OCI-LY7 (cell line): Measurements from ENCODE around the gene ASXL1.

Experiments
- EZH2phosphoT487 ChIP-seq: fragments of 200-600 bp; sonication (generic); IDR thresholded peaks from 2 replicates; pipeline ENCODE4 v1.6.1; 2018; ENCODE audit warnings: low read depth, borderline replicate concordance, mild to moderate bottlenecking, mixed run types, antibody characterized with exemption, low read length, moderate library complexity, mixed read lengths
- TF ChIP-seq, protein P1 (sequence below): fragments of 200-600 bp; sonication (generic); conservative IDR thresholded peaks from 2 replicates; pipeline ENCODE4 v1.5.1; 2014; ENCODE audit warnings: mild to moderate bottlenecking, antibody characterized with exemption, low read length, moderate library complexity, mixed read lengths

DNA sequence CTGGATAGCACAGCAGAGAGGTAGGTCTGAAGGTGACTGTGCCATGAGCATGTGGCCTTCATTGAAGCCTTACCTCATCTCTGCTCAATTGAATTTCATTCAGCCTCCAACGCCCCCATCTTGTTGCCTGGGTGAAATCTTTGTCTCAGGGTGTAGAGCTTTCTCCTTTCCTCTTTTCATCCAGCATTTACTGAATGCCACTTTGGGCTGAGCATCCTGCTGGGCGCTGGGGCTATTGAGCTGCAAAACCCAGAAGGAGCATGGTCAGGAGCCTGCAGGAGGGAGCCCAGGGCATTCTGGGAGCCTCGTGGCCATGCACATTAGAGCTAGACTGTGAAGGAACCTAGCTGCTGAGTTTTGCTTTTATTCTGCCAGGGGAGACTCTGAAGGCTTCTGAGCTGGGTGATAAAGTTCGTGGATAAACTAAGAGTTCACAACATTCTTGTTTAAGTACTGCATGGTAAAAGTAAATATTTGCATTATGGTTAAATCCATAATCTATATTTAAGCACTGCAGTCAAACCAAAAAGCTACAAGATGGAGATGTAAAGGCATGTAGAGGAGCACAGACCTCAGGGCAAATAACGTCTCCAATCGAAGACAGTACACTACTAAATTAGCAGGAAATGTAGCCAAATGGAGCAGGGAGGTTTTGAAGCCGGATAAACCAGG lies 13.2 kb upstream of the ASXL1 start:
- TF ChIP-seq, protein P1, sequence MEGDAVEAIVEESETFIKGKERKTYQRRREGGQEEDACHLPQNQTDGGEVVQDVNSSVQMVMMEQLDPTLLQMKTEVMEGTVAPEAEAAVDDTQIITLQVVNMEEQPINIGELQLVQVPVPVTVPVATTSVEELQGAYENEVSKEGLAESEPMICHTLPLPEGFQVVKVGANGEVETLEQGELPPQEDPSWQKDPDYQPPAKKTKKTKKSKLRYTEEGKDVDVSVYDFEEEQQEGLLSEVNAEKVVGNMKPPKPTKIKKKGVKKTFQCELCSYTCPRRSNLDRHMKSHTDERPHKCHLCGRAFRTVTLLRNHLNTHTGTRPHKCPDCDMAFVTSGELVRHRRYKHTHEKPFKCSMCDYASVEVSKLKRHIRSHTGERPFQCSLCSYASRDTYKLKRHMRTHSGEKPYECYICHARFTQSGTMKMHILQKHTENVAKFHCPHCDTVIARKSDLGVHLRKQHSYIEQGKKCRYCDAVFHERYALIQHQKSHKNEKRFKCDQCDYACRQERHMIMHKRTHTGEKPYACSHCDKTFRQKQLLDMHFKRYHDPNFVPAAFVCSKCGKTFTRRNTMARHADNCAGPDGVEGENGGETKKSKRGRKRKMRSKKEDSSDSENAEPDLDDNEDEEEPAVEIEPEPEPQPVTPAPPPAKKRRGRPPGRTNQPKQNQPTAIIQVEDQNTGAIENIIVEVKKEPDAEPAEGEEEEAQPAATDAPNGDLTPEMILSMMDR, result 0 out of 2 replicates have a peak, but pooled peaks have one; percentile 10
- TF ChIP-seq EZH2phosphoT487, result no peak
